Activated T-cell treated with anti-CD3 and anti-CD28 coated beads, Interleukin-2, amount 50 U/mL, for 4 hours (primary cell): ENCODE data around the gene HAND2. TPM values are rescaled to one million over a fixed set of nuclear protein-coding genes. Genes with fewer than 3 reads are reported as not detected.

Experiments used
- ATAC-seq, 2 donors: fragments of 200-7000 bp; cut with Tn5 transposase; one replicate each; pipeline ENCODE4 v1.10.0; 2021
- DNase-seq: peaks from one replicate; pipeline ENCODE4 v3.0.0-alpha.2; 2020
- H3K27me3 Mint-ChIP-seq: one replicate; pipeline ENCODE4 v1.8.0; 2021; ENCODE audit warnings: low read depth, mixed read lengths
- H3K36me3 Mint-ChIP-seq: one replicate; pipeline ENCODE4 v1.8.0; 2022; ENCODE audit warnings: mixed read lengths; ENCODE audit not compliant: insufficient read depth
- H3K4me1 Mint-ChIP-seq: one replicate; pipeline ENCODE4 v1.8.0; 2021; ENCODE audit warnings: low read depth, mixed read lengths
- H3K4me3 Mint-ChIP-seq: one replicate; pipeline ENCODE4 v1.8.0; 2021; ENCODE audit warnings: mild to moderate bottlenecking, moderate library complexity, mixed read lengths
- H3K9me3 Mint-ChIP-seq: one replicate; pipeline ENCODE4 v1.8.0; 2021; ENCODE audit warnings: mixed read lengths
- total RNA-seq, 3 donors: library from RNA; stranded (reverse); gene quantifications; one replicate each; pipeline ENCODE4 v1.2.1, GENCODE V29; 2021

The HAND2 gene
- total RNA-seq, 3 donors from 2014 or later: not detected

DNA sequence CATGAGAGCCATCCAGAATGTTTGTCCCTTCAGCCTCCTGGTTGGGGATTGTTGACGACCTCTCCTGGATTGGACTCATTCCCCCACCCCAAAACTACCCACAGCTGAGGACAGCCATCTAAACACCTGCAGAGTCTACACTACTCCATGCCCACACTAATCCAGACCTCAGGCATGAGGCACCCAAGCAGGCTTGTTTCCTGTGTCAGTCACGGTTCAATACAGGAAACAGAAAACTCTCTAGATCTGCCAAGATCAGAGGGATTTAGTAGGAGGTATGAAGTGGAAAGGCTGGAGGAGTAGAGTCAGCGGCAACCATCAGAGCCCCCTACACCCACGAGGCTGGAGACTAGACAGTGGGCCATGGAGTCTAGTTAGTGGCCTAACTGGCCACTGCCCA is 37.7 kb downstream of the HAND2 start:
- H3K27me3 Mint-ChIP-seq: peaks cover 36% of the 10 kb centered on the region
- H3K4me3 Mint-ChIP-seq: no peak overlapping the region
- DNase-seq: no peak
- ATAC-seq: no peak
- H3K9me3 Mint-ChIP-seq: no peaks in the 10 kb centered on the region
- H3K36me3 Mint-ChIP-seq: no peaks in the 10 kb centered on the region
- peaks cover 9% of the 10 kb centered on the region for H3K4me1 Mint-ChIP-seq

DNA sequence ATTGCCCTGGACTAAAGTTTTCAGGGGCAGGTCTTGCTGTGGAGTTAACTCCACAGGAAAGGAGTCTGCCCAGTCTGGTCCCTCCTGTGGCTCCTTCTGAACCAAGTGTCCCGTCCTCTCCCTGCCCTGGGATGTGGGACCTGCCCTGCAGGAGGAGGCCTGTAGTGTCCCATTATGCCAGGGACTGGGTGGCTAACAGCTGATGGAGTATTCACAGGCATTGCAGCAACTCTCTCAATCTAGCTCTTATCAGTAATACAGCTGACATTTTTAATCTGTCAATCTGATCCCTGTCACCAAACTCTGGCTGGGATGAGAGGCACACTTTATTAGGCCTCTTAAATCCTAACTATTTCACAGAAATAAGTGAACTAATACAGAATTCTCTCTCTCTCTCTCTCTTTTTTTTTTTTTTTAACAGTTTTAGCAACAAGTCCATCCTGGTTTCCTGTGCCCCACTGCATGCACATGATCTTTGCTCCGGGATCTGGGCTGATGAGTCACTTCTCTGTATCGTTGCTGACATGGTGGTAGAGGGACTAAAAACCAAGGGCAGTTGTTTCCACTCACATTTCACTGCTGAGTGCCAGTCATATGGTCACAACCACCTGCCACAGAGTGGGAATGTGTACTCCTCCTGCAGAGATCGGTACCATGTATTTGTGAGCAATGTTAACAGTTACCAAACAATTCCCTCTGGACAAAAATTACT is 39.1 kb downstream of the HAND2 start:
- DNase-seq (no peak), ATAC-seq (no peak)
- Mint-ChIP-seq H3K9me3 (no peaks in the 10 kb centered on the region), H3K36me3 (no peaks in the 10 kb centered on the region), H3K4me3 (no peak overlapping the region), H3K4me1 (peaks cover 9% of the 10 kb centered on the region), H3K27me3 (peaks cover 26% of the 10 kb centered on the region)

DNA sequence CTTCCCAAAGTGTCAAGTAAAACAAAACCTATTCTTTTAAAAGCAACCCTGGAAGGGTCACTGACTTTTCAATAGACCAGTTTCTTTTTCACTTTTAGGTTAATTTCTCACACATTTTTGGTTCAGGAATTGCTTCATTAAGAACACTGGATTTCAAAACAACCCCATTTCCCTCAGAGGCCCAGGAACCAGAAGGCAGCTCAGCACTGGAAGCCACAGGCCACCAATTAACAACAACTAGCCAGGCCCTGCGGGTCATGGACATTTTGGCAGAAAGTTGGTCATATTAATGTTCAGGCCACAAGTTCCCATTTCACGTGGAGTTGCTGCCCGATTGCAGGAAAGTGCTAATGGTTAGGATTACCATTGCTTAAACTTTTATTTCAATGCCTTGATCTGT is 39.8 kb downstream of the HAND2 start:
- no peak for DNase-seq
- peaks cover 20% of the 10 kb centered on the region for H3K27me3 Mint-ChIP-seq

DNA sequence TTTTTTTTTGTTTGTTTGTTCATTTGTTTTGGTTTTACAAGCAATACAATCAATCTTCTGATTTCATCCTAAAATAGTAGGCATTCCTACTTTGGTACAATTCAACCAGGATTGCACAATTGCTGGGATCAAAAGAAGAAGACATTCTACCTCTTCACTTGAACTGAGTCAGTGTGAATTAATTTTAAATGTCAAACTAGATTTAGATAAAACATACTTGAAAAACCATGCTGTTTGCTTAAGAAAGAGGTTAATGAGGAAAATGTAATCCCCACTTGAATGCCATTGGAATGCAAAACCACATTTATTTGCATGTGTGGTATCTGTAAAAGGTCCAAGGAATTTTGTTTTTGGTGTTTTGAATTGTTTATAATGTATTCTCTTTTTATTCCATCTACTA is 40.5 kb downstream of the HAND2 start:
- no peak overlapping the region for H3K4me3 Mint-ChIP-seq
- DNase-seq (no peak), ATAC-seq (no peak)
- H3K27me3 Mint-ChIP-seq: peaks cover 14% of the 10 kb centered on the region
- no peaks in the 10 kb centered on the region for H3K36me3 Mint-ChIP-seq
- no peaks in the 10 kb centered on the region for H3K9me3 Mint-ChIP-seq
- H3K4me1 Mint-ChIP-seq: peaks cover 8% of the 10 kb centered on the region

More for the DNA sequence above, 39.8 kb downstream of the HAND2 start:
- ATAC-seq: no peak
- Mint-ChIP-seq H3K4me3 (no peak overlapping the region), H3K36me3 (no peaks in the 10 kb centered on the region), H3K9me3 (no peaks in the 10 kb centered on the region), H3K4me1 (peaks cover 9% of the 10 kb centered on the region)

DNA sequence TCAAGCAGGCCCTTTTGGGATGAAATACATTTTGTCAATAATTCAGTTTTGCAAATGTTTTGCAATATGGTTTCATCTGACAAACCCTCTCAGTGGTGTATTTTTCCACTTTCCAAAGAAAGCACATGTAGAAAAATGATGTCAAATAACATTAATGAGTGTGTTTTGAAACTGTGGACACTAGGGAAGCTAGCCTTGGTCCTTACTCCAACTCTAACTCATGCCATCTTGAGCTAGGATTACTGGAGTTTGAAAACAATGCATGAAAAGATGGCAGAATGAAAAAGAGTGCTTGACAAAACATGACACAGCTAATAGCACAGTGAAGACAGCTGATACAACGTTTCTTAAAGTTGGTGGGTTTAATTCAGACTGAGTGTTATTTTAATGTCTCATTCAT is 41.4 kb downstream of the HAND2 start:
- Mint-ChIP-seq H3K27me3 (peaks cover 8% of the 10 kb centered on the region), H3K4me1 (no peaks in the 10 kb centered on the region), H3K36me3 (no peaks in the 10 kb centered on the region), H3K4me3 (no peak overlapping the region), H3K9me3 (no peaks in the 10 kb centered on the region)
- DNase-seq: no peak
- no peak for ATAC-seq

DNA sequence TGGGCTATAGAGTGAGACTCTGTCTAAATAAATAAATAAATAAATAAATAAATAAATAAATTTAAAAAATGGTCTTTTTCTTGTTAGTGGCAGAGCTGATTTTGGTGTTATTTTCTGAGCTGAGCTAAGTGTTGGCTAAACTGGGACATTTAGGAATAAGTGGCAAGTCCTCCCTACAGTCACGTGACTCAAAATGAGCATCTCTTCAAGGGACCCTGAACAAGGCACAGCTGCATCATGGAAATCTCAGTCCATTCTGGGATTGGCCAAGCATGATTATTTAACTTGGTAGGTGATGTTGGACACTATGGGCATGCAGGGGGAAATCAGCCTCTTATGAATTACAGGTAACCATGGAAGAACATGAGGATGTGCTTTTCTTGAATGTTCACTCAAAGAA is 42.0 kb downstream of the HAND2 start:
- no peaks in the 10 kb centered on the region for H3K9me3 Mint-ChIP-seq
- H3K4me3 Mint-ChIP-seq: no peak overlapping the region
- H3K36me3 Mint-ChIP-seq: no peaks in the 10 kb centered on the region
- peaks cover 5% of the 10 kb centered on the region for H3K27me3 Mint-ChIP-seq
- ATAC-seq (no peak), DNase-seq (no peak)
- no peaks in the 10 kb centered on the region for H3K4me1 Mint-ChIP-seq

DNA sequence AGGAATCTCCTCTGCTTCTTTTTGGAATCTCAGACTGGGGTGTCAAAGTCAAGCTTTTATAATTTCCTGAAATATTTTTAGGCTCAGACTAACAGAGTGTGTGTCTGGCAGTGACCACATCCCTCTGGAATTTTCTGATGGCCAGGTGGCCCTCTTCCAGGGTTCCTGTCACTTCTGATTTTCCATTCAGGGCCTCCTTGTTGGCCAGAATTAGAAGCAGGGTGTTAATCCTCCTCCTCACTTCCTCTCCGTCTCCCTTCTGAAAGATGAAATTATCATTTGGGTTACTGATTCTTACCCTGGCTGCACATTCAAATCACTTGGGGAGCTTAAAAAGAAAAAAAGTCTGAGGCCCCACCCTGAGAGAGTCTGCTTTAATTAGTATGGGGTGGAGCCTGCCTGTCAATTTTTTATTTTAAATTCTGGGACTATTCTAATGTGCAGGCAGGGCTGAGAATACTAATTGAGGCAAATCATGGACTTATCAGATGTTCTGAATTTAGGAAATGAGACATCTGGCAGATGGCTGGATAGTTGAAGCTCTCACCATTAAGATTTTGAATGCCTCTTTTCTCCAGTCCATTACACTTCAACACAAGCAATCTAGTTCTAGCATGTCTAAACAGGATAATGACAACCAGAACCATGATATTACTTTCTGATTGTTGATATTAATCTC is 43.2 kb downstream of the HAND2 start:
- Mint-ChIP-seq H3K27me3 (no peaks in the 10 kb centered on the region), H3K9me3 (no peaks in the 10 kb centered on the region), H3K36me3 (no peaks in the 10 kb centered on the region), H3K4me1 (no peaks in the 10 kb centered on the region), H3K4me3 (no peak overlapping the region)
- DNase-seq (no peak), ATAC-seq (no peak)

DNA sequence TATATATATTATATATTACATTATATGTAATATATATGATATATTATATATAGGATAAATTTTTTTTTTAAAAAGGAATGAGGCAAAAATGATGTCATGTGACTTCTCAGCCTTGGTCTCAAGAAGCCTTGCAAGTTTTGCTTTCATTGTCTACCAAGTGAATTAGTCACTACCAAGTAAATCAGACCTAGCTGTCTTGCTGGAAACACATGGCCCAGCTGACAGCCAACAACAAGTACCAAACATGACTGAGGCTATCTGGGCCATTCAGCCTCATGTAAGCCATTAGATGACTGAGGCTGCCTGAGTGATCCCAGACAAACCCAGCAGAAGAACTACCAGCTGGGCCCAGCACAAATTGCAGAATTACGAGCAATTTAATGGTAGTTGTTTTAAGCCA is 44.9 kb downstream of the HAND2 start:
- H3K27me3 Mint-ChIP-seq: no peaks in the 10 kb centered on the region
- ATAC-seq: no peak
- DNase-seq: no peak
- no peaks in the 10 kb centered on the region for H3K4me1 Mint-ChIP-seq
- no peaks in the 10 kb centered on the region for H3K9me3 Mint-ChIP-seq
- no peak overlapping the region for H3K4me3 Mint-ChIP-seq
- no peaks in the 10 kb centered on the region for H3K36me3 Mint-ChIP-seq

DNA sequence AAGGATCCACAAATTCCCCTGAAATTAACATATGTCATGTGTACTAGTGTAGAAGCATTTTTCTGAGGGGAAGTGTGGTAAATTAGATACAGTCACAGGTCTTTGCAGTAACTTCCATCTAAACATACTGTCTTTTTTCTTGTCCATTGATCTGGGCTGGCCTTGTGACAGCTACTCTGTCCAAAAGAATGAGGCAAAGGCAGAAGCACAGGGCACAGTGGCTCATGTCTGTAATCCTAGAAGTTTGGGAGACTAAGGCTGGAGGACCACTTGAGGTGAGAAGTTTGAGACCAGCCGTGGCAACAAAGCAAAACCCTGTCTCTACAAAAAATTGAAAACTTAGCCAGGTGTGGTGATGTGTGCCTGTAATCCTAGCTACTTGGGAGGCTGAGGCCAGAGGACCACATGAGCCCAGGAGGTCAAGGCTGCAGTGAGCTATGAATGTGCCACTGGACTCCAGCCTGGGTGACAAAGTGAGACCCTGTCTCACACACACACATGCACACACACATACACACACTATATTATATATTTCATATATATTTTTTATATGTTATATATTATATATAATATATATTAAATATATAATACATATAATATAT is 47.6 kb downstream of the HAND2 start:
- H3K27me3 Mint-ChIP-seq: no peaks in the 10 kb centered on the region
- H3K4me1 Mint-ChIP-seq: no peaks in the 10 kb centered on the region
- no peaks in the 10 kb centered on the region for H3K36me3 Mint-ChIP-seq
- H3K4me3 Mint-ChIP-seq: no peak overlapping the region
- no peaks in the 10 kb centered on the region for H3K9me3 Mint-ChIP-seq
- ATAC-seq: no peak
- no peak for DNase-seq

DNA sequence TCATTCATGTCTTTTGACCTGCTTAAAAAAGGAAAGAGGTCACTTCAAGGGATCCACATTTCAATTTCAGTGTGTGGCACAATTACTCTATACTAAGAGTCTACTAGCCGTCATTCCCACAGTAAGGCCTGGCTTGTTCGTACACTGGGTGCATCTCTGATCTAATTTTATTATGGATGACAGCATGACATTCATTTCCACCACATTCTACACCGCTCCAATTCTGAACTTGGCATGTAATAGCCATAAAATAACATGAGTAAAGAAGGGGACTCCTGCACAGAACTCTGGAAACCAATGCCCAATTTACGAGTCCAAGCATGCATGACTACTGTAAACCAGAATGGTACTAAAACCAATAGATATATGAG is 51.1 kb downstream of the HAND2 start:
- DNase-seq (no peak), ATAC-seq (no peak)
- Mint-ChIP-seq H3K4me1 (no peaks in the 10 kb centered on the region), H3K27me3 (no peaks in the 10 kb centered on the region), H3K4me3 (no peak overlapping the region), H3K36me3 (no peaks in the 10 kb centered on the region), H3K9me3 (no peaks in the 10 kb centered on the region)

DNA sequence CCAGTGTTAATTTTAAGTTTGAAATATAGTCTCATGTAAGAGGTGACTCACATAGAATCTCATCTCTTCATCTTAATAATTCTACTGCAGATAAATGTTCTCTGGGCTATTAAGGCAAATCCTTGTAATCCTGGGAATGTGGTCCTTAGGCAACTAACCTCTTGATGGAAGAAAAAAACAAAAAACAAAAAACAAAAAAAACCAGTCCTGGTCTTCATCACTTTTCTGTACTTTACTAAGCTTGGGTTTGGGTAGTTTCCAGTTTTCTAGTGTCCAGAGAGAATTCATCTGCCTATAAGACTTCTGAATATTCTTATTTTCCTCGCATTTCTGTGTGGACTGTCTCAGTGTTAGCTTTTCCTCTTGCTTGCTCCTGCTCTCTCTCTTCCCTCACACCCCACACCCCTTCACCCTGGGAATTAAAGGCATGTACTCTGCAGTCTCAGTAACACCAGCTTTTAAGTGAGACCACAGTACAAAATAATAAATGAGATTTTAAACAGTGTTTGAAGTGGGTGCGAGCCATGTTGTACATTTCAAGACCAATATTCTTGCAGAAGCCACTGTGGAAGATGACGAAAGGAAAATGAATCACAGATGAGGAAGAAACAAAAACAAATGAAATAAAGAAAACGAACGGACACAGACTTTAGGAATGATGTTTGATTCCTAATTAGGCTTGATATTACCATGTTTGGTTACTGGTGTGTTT is 51.7 kb downstream of the HAND2 start:
- no peaks in the 10 kb centered on the region for H3K27me3 Mint-ChIP-seq
- no peaks in the 10 kb centered on the region for H3K9me3 Mint-ChIP-seq
- H3K36me3 Mint-ChIP-seq: no peaks in the 10 kb centered on the region
- no peaks in the 10 kb centered on the region for H3K4me1 Mint-ChIP-seq
- ATAC-seq (no peak), DNase-seq (no peak)
- no peak overlapping the region for H3K4me3 Mint-ChIP-seq

DNA sequence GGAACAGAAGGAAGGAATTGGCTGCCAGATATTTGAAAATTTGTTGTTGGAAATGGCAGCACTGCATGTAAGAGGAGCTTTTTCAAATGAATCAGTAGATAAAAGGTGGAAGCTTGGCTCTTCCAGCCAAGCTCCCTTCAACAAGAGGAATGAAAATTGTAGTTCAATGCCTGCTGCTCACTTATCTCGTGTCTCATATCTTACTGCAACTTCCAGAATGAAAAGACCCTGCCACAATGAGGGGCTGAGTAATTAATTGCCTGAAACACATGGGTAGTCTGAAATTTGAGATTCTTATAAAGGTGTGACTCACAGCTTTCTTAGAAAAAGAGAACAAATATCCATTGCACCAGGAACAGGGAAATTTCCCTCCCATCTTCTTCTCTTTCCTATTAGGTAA is 53.0 kb downstream of the HAND2 start:
- no peak for DNase-seq
- H3K36me3 Mint-ChIP-seq: no peaks in the 10 kb centered on the region

More for the DNA sequence above, 53.0 kb downstream of the HAND2 start:
- no peak for ATAC-seq
- no peaks in the 10 kb centered on the region for H3K4me1 Mint-ChIP-seq
- H3K9me3 Mint-ChIP-seq: no peaks in the 10 kb centered on the region
- no peak overlapping the region for H3K4me3 Mint-ChIP-seq
- H3K27me3 Mint-ChIP-seq: peaks cover 1% of the 10 kb centered on the region
